Neural cell (in vitro differentiated cells): ENCODE results near the gene ACE.

Experiments used
- CTCF ChIP-seq: fragments of 450-650 bp; IDR thresholded peaks from 2 replicates; pipeline ENCODE4 v1.5.1; 2014; ENCODE audit warnings: antibody characterized with exemption, mild to moderate bottlenecking, moderate library complexity; ENCODE audit not compliant: poor library complexity, severe bottlenecking
- TAF1 ChIP-seq: IDR thresholded peaks from 2 replicates; pipeline ENCODE4 v1.6.1; 2012; ENCODE audit warnings: low read depth

GRCh38 chr17:63512388-63512787 is 35.5 kb downstream of the ACE start:
- TF ChIP-seq CTCF (no peak), TAF1 (no peak)
